Lung (tissue), 12 donors: ENCODE measurements around the gene ABCC11. TPM values are rescaled to one million over a fixed set of nuclear protein-coding genes. Genes with fewer than 3 reads are reported as not detected.

Experiments
- ATAC-seq: fragments of 200-7000 bp; cut with Tn5 transposase; one replicate; pipeline ENCODE4 v1.9.1; 2020; ENCODE audit warnings: moderate number of reproducible peaks; ENCODE audit not compliant: insufficient read depth, low FRiP score
- DNase-seq, 3 donors: peaks; one replicate each; pipeline ENCODE4 v3.0.0-alpha.2; 2013 to 2017
- H3K27ac ChIP-seq, 2 donors: one replicate each; pipeline ENCODE4 v1.5.1; 2013; ENCODE audit warnings: mild to moderate bottlenecking in 2 of 2, moderate library complexity in 2 of 2, control low read depth in 1 of 2, inconsistent platforms in 1 of 2, low read depth in 1 of 2, low read length in 1 of 2
- H3K27me3 ChIP-seq, 3 donors: one replicate each; pipeline ENCODE4 v1.5.1; 2013; ENCODE audit warnings: low read length in 2 of 3; ENCODE audit not compliant: control insufficient read depth in 3 of 3, insufficient read depth in 3 of 3
- H3K36me3 ChIP-seq, 4 donors: one replicate each; pipeline ENCODE4 v1.5.1; 2013; ENCODE audit warnings: low read length in 4 of 4, mild to moderate bottlenecking in 1 of 4, moderate library complexity in 1 of 4; ENCODE audit not compliant: control insufficient read depth in 4 of 4, insufficient read depth in 4 of 4
- H3K4me1 ChIP-seq, 5 donors: one replicate each; pipeline ENCODE4 v1.5.1; 2013; ENCODE audit warnings: low read length in 5 of 5, mild to moderate bottlenecking in 2 of 5, moderate library complexity in 1 of 5; ENCODE audit not compliant: control insufficient read depth in 5 of 5, insufficient read depth in 5 of 5
- H3K4me3 ChIP-seq: one replicate; pipeline ENCODE4 v1.5.1; 2013; ENCODE audit warnings: mild to moderate bottlenecking, control low read depth, moderate library complexity
- H3K9ac ChIP-seq, 2 donors: one replicate each; pipeline ENCODE4 v1.5.1; 2013; ENCODE audit warnings: low read length in 2 of 2, control low read depth in 1 of 2; ENCODE audit not compliant: insufficient read depth in 1 of 2
- H3K9me3 ChIP-seq, 4 donors: one replicate each; pipeline ENCODE4 v1.5.1; 2013; ENCODE audit warnings: low read length in 3 of 4, mild to moderate bottlenecking in 1 of 4, moderate library complexity in 1 of 4; ENCODE audit not compliant: control insufficient read depth in 4 of 4, insufficient read depth in 3 of 4
- WGBS, 2 donors: extraction: QIAGEN DNeasy Blood & Tissue Kit; methylation state at CpG; one replicate each; pipeline ENCODE4 v1.1.7; 2013; 5-methylcytosine and 5-hydroxymethylcytosine counted together
- polyA plus RNA-seq, 2 donors: library from polyadenylated mRNA; stranded (reverse); fragments of 200-250 nt; gene quantifications; one replicate each; pipeline ENCODE4 v1.2.1, GENCODE V29; 2013
- total RNA-seq, 2 donors: library from RNA; depleted of rRNA in 1 of 2; stranded (reverse); fragments of >200 nt in 1 of 2; gene quantifications; one replicate each; pipeline ENCODE4 v1.2.1, GENCODE V29; 2014 to 2021
- TF ChIP-seq, protein P1 (sequence below): IDR thresholded peaks from 2 replicates; pipeline ENCODE4 v1.5.1; 2012; ENCODE audit warnings: mild to moderate bottlenecking; ENCODE audit errors: control extremely low read depth, extremely low read depth
- donor health status: control.
- donor health status: control.
- donor health status: Bipolar disorder and iron deficiency.
- donor health status: healthy.
- donor health status: DM: yes; HTN: yes; CAD: no.

The ABCC11 gene
- total and polyA plus RNA-seq, 4 donors = 0.08 to 1.3 (median 0.25) TPM

DNA sequence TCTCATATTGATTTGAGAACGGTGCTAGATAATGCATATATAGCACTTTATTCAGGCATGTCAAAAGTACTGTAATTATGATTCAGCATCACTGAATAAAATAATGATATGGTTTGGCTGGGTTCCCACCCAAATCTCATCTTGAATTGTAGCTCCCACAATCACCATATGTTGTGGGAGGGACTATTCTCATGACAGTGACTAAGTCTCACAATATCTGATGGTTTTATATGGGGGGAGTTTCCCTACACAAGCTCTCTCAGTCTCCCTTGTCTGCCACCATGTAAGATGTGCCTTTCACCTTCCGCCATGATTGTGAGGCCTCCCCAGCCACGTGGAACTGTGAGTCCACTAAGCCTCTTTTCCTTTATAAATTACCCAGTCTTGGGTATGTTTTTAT lies 28.9 kb downstream of the ABCC11 start:
- TF ChIP-seq, protein P1, sequence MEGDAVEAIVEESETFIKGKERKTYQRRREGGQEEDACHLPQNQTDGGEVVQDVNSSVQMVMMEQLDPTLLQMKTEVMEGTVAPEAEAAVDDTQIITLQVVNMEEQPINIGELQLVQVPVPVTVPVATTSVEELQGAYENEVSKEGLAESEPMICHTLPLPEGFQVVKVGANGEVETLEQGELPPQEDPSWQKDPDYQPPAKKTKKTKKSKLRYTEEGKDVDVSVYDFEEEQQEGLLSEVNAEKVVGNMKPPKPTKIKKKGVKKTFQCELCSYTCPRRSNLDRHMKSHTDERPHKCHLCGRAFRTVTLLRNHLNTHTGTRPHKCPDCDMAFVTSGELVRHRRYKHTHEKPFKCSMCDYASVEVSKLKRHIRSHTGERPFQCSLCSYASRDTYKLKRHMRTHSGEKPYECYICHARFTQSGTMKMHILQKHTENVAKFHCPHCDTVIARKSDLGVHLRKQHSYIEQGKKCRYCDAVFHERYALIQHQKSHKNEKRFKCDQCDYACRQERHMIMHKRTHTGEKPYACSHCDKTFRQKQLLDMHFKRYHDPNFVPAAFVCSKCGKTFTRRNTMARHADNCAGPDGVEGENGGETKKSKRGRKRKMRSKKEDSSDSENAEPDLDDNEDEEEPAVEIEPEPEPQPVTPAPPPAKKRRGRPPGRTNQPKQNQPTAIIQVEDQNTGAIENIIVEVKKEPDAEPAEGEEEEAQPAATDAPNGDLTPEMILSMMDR = no peak
- ATAC-seq = no peak
- DNase-seq = no peak
- Histone ChIP-seq H3K27ac (no peak overlapping the region), H3K4me3 (no peak overlapping the region), H3K4me1 (no peaks in the 10 kb centered on the region), H3K9me3 (no peaks in the 10 kb centered on the region), H3K36me3 (no peaks in the 10 kb centered on the region), H3K27me3 (no peaks in the 10 kb centered on the region), H3K9ac (no peak overlapping the region)
- WGBS, 2 donors = 87 to 96% methylated on average over 3 of the region's 3 CpGs

DNA sequence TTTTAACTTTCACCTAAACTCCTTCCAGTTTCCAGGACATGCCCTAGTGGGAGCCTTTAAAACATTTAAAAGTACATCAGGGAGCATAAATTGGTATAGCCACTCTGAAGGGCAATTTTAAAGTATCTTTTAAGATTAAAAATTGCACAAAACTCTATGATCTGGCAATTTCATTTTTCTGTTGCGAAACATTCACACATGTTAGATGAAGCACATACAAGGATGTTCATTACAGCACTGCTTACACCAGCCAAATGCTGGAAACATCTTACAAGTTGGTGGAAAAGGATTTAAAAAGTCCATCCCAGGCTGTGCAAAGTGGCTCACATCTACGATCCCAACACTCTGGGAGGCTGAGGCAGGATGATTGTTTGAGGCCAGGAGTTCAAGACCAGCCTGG lies 29.6 kb downstream of the ABCC11 start:
- peak in 1 of 3 donors; percentile 22 for DNase-seq
- TF ChIP-seq, protein P1 = no peak
- Histone ChIP-seq H3K9ac (no peak overlapping the region), H3K27ac (no peak overlapping the region), H3K4me3 (no peak overlapping the region), H3K9me3 (no peaks in the 10 kb centered on the region), H3K36me3 (no peaks in the 10 kb centered on the region), H3K27me3 (no peaks in the 10 kb centered on the region), H3K4me1 (no peaks in the 10 kb centered on the region)
- 83% methylated on average over 2 of the region's 2 CpGs for WGBS, 2 donors
- ATAC-seq = no peak

- Histone ChIP-seq H3K9ac (no peak overlapping the region), H3K27me3 (no peaks in the 10 kb centered on the region), H3K9me3 (no peaks in the 10 kb centered on the region), H3K4me3 (no peak overlapping the region), H3K4me1 (no peaks in the 10 kb centered on the region), H3K27ac (no peak overlapping the region), H3K36me3 (no peaks in the 10 kb centered on the region)
- ATAC-seq (no peak), DNase-seq (no peak)
- WGBS, 2 donors = 77 to 91% methylated on average over 6 of the region's 6 CpGs
- TF ChIP-seq, protein P1 = no peak
Observed at GRCh38 chr16:48215738-48216137, 31.6 kb downstream of the ABCC11 start.

- no peaks in the 10 kb centered on the region for H3K9me3 ChIP-seq
- no peak overlapping the region for H3K9ac ChIP-seq
- H3K36me3 ChIP-seq = no peaks in the 10 kb centered on the region
- TF ChIP-seq, protein P1 = no peak
- DNase-seq (no peak), ATAC-seq (no peak)
- no peak overlapping the region for H3K4me3 ChIP-seq
- WGBS, 2 donors = 85 to 87% methylated on average over 3 of the region's 3 CpGs
- H3K4me1 ChIP-seq = no peaks in the 10 kb centered on the region
- H3K27me3 ChIP-seq = no peaks in the 10 kb centered on the region
- no peak overlapping the region for H3K27ac ChIP-seq
Observed at GRCh38 chr16:48212033-48212432, 35.3 kb downstream of the ABCC11 start.
